H1 (cell line): ENCODE measurements around the gene LYL1. TPM values are rescaled to one million over a fixed set of nuclear protein-coding genes. Genes with fewer than 3 reads are reported as not detected.

Experiments used
- CTCF ChIA-PET: fragments of 300-600 bp; sonication (Branson Sonifier 250); formaldehyde crosslinking; loops from one replicate; lab custom pipeline; 2021; ENCODE audit not compliant: partially characterized antibody; lab: Charles Lee
- POLR2A ChIA-PET: fragments of 300-600 bp; sonication (Branson Sonifier 250); formaldehyde crosslinking; loops from one replicate; lab custom pipeline; 2021; ENCODE audit warnings: inconsistent platforms; ENCODE audit not compliant: partially characterized antibody; lab: Charles Lee
- DNase-seq, 2 experiments: peaks; one replicate each; pipeline versions ENCODE4 v3.0.0 to v3.0.0-alpha.2; 2010 to 2022; ENCODE audit warnings: low spot score in 2 of 2, low read depth in 1 of 2, mixed read lengths in 1 of 2
- FAIRE-seq: peaks from 2 replicates; lab custom pipeline; 2011; peaks lifted over from hg19 to GRCh38; lab: Jason Lieb, UNC
- H2AFZ ChIP-seq: 2 replicates; pipeline ENCODE4 v1.8.1; 2012; ENCODE audit warnings: low read length, inconsistent platforms
- H2AK5ac ChIP-seq: 2 replicates; pipeline ENCODE4 v1.6.1; 2013; ENCODE audit warnings: low read depth, low read length
- H2BK120ac ChIP-seq: replicated peaks from 2 replicates; pipeline ENCODE3; 2013; ENCODE audit warnings: low read depth, low read length, inconsistent platforms
- H2BK12ac ChIP-seq: 2 replicates; pipeline ENCODE4 v1.6.1; 2013; ENCODE audit warnings: low read depth, low read length
- H2BK15ac ChIP-seq: 2 replicates; pipeline ENCODE4 v1.6.1; 2013; ENCODE audit warnings: low read length
- H2BK20ac ChIP-seq: 2 replicates; pipeline ENCODE4 v1.6.1; 2013; ENCODE audit warnings: low read length
- H2BK5ac ChIP-seq: 2 replicates; pipeline ENCODE4 v1.6.1; 2013; ENCODE audit warnings: low read depth, low read length
- H3K14ac ChIP-seq: 2 replicates; pipeline ENCODE4 v1.6.1; 2013; ENCODE audit warnings: inconsistent platforms; ENCODE audit not compliant: insufficient read length
- H3K18ac ChIP-seq: 2 replicates; pipeline ENCODE4 v1.6.1; 2013; ENCODE audit warnings: low read length; ENCODE audit errors: extremely low read depth
- H3K23ac ChIP-seq: 2 replicates; pipeline ENCODE4 v1.6.1; 2013; ENCODE audit warnings: inconsistent platforms; ENCODE audit not compliant: insufficient read length
- H3K23me2 ChIP-seq: 2 replicates; pipeline ENCODE4 v1.6.1; 2013; ENCODE audit warnings: low read depth, low read length
- H3K27ac ChIP-seq: 2 replicates; pipeline ENCODE4 v1.6.1; 2011; ENCODE audit warnings: low read depth, low read length, inconsistent platforms
- H3K27me3 ChIP-seq, 4 experiments: replicated peaks in 1 of 4; 1 replicate in 1 of 4; 2 replicates in 3 of 4; pipeline versions ENCODE4 v1.6.1 to v1.8.1; 2011 to 2013; ENCODE audit warnings: low read length in 3 of 4, mild to moderate bottlenecking in 3 of 4, inconsistent platforms in 2 of 4, mixed read lengths in 2 of 4, moderate library complexity in 1 of 4; ENCODE audit not compliant: control insufficient read depth in 3 of 4, insufficient read depth in 3 of 4; ENCODE audit errors: extremely low read depth in 1 of 4
- H3K36me3 ChIP-seq, 4 experiments: 2 replicates each; pipeline versions ENCODE4 v1.6.1 to v1.8.1; 2011 to 2013; ENCODE audit warnings: mild to moderate bottlenecking in 4 of 4, low read length in 3 of 4, moderate library complexity in 2 of 4, control low read depth in 1 of 4, inconsistent platforms in 1 of 4; ENCODE audit not compliant: insufficient read depth in 4 of 4, control insufficient read depth in 2 of 4
- H3K4ac ChIP-seq: replicated peaks from 2 replicates; pipeline ENCODE3; 2013; ENCODE audit warnings: low read length, low read depth, mixed read lengths, inconsistent platforms; ENCODE audit not compliant: insufficient read length
- H3K4me1 ChIP-seq, 4 experiments: replicated peaks in 1 of 4; 1 replicate in 1 of 4; 2 replicates in 3 of 4; pipeline versions ENCODE4 v1.6.1 to v1.8.1; 2011 to 2013; ENCODE audit warnings: low read length in 3 of 4, inconsistent platforms in 2 of 4, mixed read lengths in 1 of 4; ENCODE audit not compliant: insufficient read depth in 4 of 4, control insufficient read depth in 3 of 4
- H3K4me2 ChIP-seq, 2 experiments: 2 replicates each; pipeline versions ENCODE4 v1.6.1 to v1.8.1; 2011 to 2013; ENCODE audit warnings: low read depth in 2 of 2, low read length in 2 of 2, control low read depth in 1 of 2, inconsistent platforms in 1 of 2, mild to moderate bottlenecking in 1 of 2; ENCODE audit not compliant: insufficient read depth in 1 of 2
- H3K4me3 ChIP-seq, 4 experiments: fragments of 200-600, 300-600 bp in 1 of 4; sonication (generic), shearing (Covaris generic), sonication (Bioruptor Twin) in 1 of 4; 2 replicates each; pipeline versions ENCODE4 v1.5.1 to v1.8.1; 2011 to 2016; ENCODE audit warnings: low read length in 4 of 4, low read depth in 3 of 4, control low read depth in 2 of 4, inconsistent platforms in 2 of 4, mild to moderate bottlenecking in 2 of 4, mixed read lengths in 1 of 4, moderate library complexity in 1 of 4; ENCODE audit not compliant: insufficient read depth in 2 of 4; ENCODE audit errors: extremely low read depth in 1 of 4
- H3K56ac ChIP-seq: replicated peaks from 2 replicates; pipeline ENCODE3; 2013; ENCODE audit warnings: low read depth, mild to moderate bottlenecking, mixed read lengths, low read length, inconsistent platforms; ENCODE audit not compliant: insufficient read length
- H3K79me1 ChIP-seq: 2 replicates; pipeline ENCODE4 v1.6.1; 2013; ENCODE audit warnings: low read depth, low read length, control low read depth
- H3K79me2 ChIP-seq, 2 experiments: 2 replicates each; pipeline versions ENCODE4 v1.6.1 to v1.8.1; 2012 to 2013; ENCODE audit warnings: low read length in 2 of 2, mild to moderate bottlenecking in 2 of 2, inconsistent platforms in 1 of 2; ENCODE audit not compliant: insufficient read depth in 2 of 2, control insufficient read depth in 1 of 2
- H3K9ac ChIP-seq, 4 experiments: replicated peaks in 1 of 4; 1 replicate in 1 of 4; 2 replicates in 3 of 4; pipeline versions ENCODE4 v1.6.1 to v1.8.1; 2011 to 2013; ENCODE audit warnings: low read depth in 3 of 4, low read length in 3 of 4, control low read depth in 2 of 4, mild to moderate bottlenecking in 2 of 4, moderate library complexity in 2 of 4, inconsistent platforms in 1 of 4; ENCODE audit errors: extremely low read depth in 1 of 4
- H3K9me3 ChIP-seq, 2 experiments: 2 replicates each; pipeline versions ENCODE4 v1.6.1 to v1.8.1; 2012 to 2013; ENCODE audit warnings: mild to moderate bottlenecking in 2 of 2, moderate library complexity in 2 of 2, control low read depth in 1 of 2, inconsistent platforms in 1 of 2, low read depth in 1 of 2, low read length in 1 of 2, mixed read lengths in 1 of 2; ENCODE audit not compliant: insufficient read depth in 2 of 2
- H4K20me1 ChIP-seq, 2 experiments: replicated peaks in 1 of 2; 2 replicates each; pipeline versions ENCODE3 to v1.8.1; 2011 to 2013; ENCODE audit warnings: inconsistent platforms in 2 of 2, low read length in 2 of 2, mild to moderate bottlenecking in 1 of 2; ENCODE audit not compliant: insufficient read depth in 2 of 2, control insufficient read depth in 1 of 2
- H4K5ac ChIP-seq: 2 replicates; pipeline ENCODE4 v1.6.1; 2013; ENCODE audit warnings: low read length, low read depth, mixed read lengths, inconsistent platforms; ENCODE audit not compliant: insufficient read length
- H4K8ac ChIP-seq: 2 replicates; pipeline ENCODE4 v1.8.0; 2013; ENCODE audit warnings: mild to moderate bottlenecking, moderate library complexity, low read length, inconsistent platforms; ENCODE audit not compliant: insufficient read depth; ENCODE audit errors: extremely low read depth
- H4K91ac ChIP-seq: replicated peaks from 2 replicates; pipeline ENCODE3; 2013; ENCODE audit warnings: low read length, mixed read lengths, inconsistent platforms; ENCODE audit not compliant: insufficient read length
- CTCF ChIP-seq, 3 experiments: IDR thresholded peaks; 1 replicate in 2 of 3; 2 replicates in 1 of 3; pipeline versions ENCODE4 v1.5.1 to v1.6.1; 2011; ENCODE audit warnings: low read length in 3 of 3, mild to moderate bottlenecking in 3 of 3, inconsistent platforms in 2 of 3, low read depth in 1 of 3, moderate library complexity in 1 of 3; ENCODE audit not compliant: insufficient read depth in 1 of 3; ENCODE audit errors: control extremely low read depth in 1 of 3
- JUN ChIP-seq: IDR thresholded peaks from 2 replicates; pipeline ENCODE4 v1.6.1; 2011; ENCODE audit warnings: low read depth, mild to moderate bottlenecking, improper control_type of control experiment, low read length
- MAFK ChIP-seq: IDR thresholded peaks from 2 replicates; pipeline ENCODE4 v1.6.1; 2012; ENCODE audit warnings: low read depth, mild to moderate bottlenecking, improper control_type of control experiment, low read length
- NRF1 ChIP-seq: IDR thresholded peaks from 2 replicates; pipeline ENCODE4 v1.6.1; 2011; ENCODE audit warnings: mild to moderate bottlenecking, low read depth, low read length, improper control_type of control experiment
- PHF8 ChIP-seq: fragments of 200-600 bp; sonication (generic); conservative IDR thresholded peaks from 2 replicates; pipeline ENCODE4 v1.7.1; 2012; ENCODE audit warnings: low read depth, mild to moderate bottlenecking, inconsistent platforms, low read length, moderate library complexity
- RFX5 ChIP-seq: IDR thresholded peaks from 2 replicates; pipeline ENCODE4 v1.6.1; 2011; ENCODE audit warnings: low read depth, low read length, improper control_type of control experiment, borderline replicate concordance
- TAF1 ChIP-seq: IDR thresholded peaks from 2 replicates; pipeline ENCODE4 v1.6.1; 2011; ENCODE audit warnings: mild to moderate bottlenecking, low read depth, low read length
- TAF7 ChIP-seq: optimal IDR thresholded peaks from 2 replicates; pipeline ENCODE3; 2011; ENCODE audit warnings: low read depth, mild to moderate bottlenecking, inconsistent platforms, low read length, moderate library complexity, borderline replicate concordance
- TBP ChIP-seq: IDR thresholded peaks from 2 replicates; pipeline ENCODE4 v1.6.1; 2011; ENCODE audit warnings: low read depth, low read length, improper control_type of control experiment
- WGBS, 2 experiments: shearing (Covaris generic) in 1 of 2; methylation state at CpG; one replicate each; pipeline versions ENCODE4 v1.1.6 to v1.1.7; 2013 to 2015; ENCODE audit warnings: low lambda C conversion rate in 2 of 2, mixed read lengths in 2 of 2, inconsistent platforms in 1 of 2, low coverage in 1 of 2, missing lambda C conversion rate in 1 of 2; ENCODE audit not compliant: insufficient replicate concordance in 2 of 2, insufficient coverage in 1 of 2, insufficient read length in 1 of 2; ENCODE audit errors: extremely low coverage in 1 of 2, missing lambda C conversion rate in 1 of 2; 5-methylcytosine and 5-hydroxymethylcytosine counted together
- polyA plus RNA-seq, 7 experiments: library from polyadenylated mRNA; depleted of rRNA in 3 of 7; stranded (reverse) in 5 of 7; unstranded in 2 of 7; fragments of >200 nt in 5 of 7; fragments of 200-250 nt in 2 of 7; gene quantifications; 1 replicate in 5 of 7; 2 replicates in 1 of 7; 4 replicates in 1 of 7; pipeline versions ENCODE4 v1.2.1 to v1.2.3, GENCODE V29; 2011 to 2013; ENCODE audit warnings: missing spikeins in 2 of 7, mixed read lengths in 2 of 7
- total RNA-seq: library from RNA; stranded (reverse); fragmentation: NEBNext Ultra II Directional; extraction: Animal tissue kit (Norgen Biotek cat#: 25700); gene quantifications from 2 replicates; pipeline ENCODE4 v1.2.1, GENCODE V29; 2021

The LYL1 gene
- total and polyA plus RNA-seq, 2 of the 8 experiments (the other 6 are each of a cell fraction or from before 2014, with no cell fraction given) = 0.58 to 0.76 TPM

- no peak for FAIRE-seq
- no peak for TF ChIP-seq RFX5
- no peak for TF ChIP-seq TBP
- no peak for TF ChIP-seq MAFK
- no peak for TF ChIP-seq PHF8
- no peak for TF ChIP-seq CTCF (IDR thresholded peaks at IDR 0.05; ENCODE audit: control extremely low read depth in 1 of 3, insufficient read depth in 1 of 3, low read depth in 1 of 3, low read length in 3 of 3)
- no peak for TF ChIP-seq TAF1
- no peak for TF ChIP-seq JUN
- no peak for TF ChIP-seq NRF1
- no peak for TF ChIP-seq TAF7
These were observed 30.3 kb downstream of the LYL1 start for GRCh38 chr19:13072188-13072908.

More at GRCh38 chr19:13072188-13072908, 30.3 kb downstream of the LYL1 start:
- ChIA-PET POLR2A (no interaction called here), CTCF (interaction anchor here (0.6 to 48.8 kb wide), 10 partner anchors 10 to 107 kb away, joined by 3 to 1145 read pairs (median 4); no protein-coding TSS in a partner anchor)
- DNase-seq = no peak
- Histone ChIP-seq H2AFZ (no peak overlapping the region), H3K9me3 (no peaks in the 10 kb centered on the region), H2BK20ac (0 out of 2 replicates have a peak overlapping the region, but pooled peaks have one; percentile 48), H2AK5ac (no peak overlapping the region), H3K4me3 (no peak overlapping the region), H3K23me2 (no peaks in the 10 kb centered on the region), H3K23ac (no peak overlapping the region), H2BK5ac (no peak overlapping the region), H3K79me1 (no peaks in the 10 kb centered on the region), H2BK120ac (no peak overlapping the region), H2BK15ac (no peak overlapping the region), H2BK12ac (no peak overlapping the region), H3K4me1 (peaks cover 3 to 11% (median 7%) of the 10 kb centered on the region in 4 experiments), H4K91ac (no peak overlapping the region), H3K79me2 (no peaks in the 10 kb centered on the region), H3K9ac (no peak overlapping the region), H4K8ac (no peak overlapping the region), H3K4ac (no peak overlapping the region), H3K14ac (no peak overlapping the region), H3K4me2 (no peak overlapping the region), H3K36me3 (no peaks in the 10 kb centered on the region), H3K27ac (no peak overlapping the region), H3K27me3 (peaks cover 0 to 14% (median 12%) of the 10 kb centered on the region in 4 experiments; a peak in 6 of 7 replicates), H4K20me1 (no peaks in the 10 kb centered on the region), H3K56ac (no peak overlapping the region), H4K5ac (no peak overlapping the region), H3K18ac (no peak overlapping the region)
- 95% methylated on average over 9 of the region's 9 CpGs; no CpG with 5 or more reads in 1 of the 2 experiments for WGBS, 2 experiments
